Cardiac septum (tissue), 1 donor: Measurements from ENCODE around the gene GRK1. TPM values are rescaled to one million over a fixed set of nuclear protein-coding genes. Genes with fewer than 3 reads are reported as not detected.
A peak's percentile ranks its signal among the peaks of the same experiment; 100 is the strongest.

Source experiments
- DNase-seq: peaks from one replicate; pipeline ENCODE4 v3.0.0-alpha.2; 2020; ENCODE audit warnings: low spot score
- intact Hi-C: fragments of 100-400 bp; cut with DNase I; formaldehyde crosslinking; loops from one replicate; pipeline ENCODE4 v1.14.0; 2022
- total RNA-seq: library from RNA; stranded (reverse); fragmentation: NEBNext Ultra II Directional; extraction: Animal tissue kit (Norgen Biotek cat#: 25700); gene quantifications from one replicate; pipeline ENCODE4 v1.2.1, GENCODE V29; 2021
- donor health status: DM: no; HTN: no; CAD: no.

Gene GRK1
- total RNA-seq, 1 donor from 2014 or later, result 0.48 TPM

GRCh38 chr13:113647351-113648215, 19.4 kb upstream of the GRK1 start:
- peak; percentile 91 for DNase-seq
- intact Hi-C loops, result no loop called here

DNA sequence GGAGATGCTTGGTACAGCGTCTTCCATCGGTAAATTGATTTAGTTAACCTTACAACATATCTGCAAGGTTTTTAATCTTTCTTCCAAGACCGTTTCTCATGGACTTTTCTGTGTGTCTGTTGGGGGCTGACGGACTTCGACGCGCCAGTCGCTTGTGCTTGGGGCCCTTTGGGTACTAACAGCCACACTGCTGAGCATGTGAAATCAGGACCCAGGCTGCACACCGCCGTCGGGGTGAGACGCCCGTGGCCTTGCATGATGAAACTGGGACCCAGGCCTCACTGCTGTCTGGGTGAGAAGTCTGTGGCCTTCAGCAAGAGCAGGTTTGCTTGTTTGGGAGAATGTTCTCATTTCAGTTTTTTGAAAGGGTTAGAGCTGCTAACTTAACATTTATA, 18.8 kb upstream of the GRK1 start:
- DNase-seq, result no peak
- intact Hi-C loops, result no loop called here

DNA sequence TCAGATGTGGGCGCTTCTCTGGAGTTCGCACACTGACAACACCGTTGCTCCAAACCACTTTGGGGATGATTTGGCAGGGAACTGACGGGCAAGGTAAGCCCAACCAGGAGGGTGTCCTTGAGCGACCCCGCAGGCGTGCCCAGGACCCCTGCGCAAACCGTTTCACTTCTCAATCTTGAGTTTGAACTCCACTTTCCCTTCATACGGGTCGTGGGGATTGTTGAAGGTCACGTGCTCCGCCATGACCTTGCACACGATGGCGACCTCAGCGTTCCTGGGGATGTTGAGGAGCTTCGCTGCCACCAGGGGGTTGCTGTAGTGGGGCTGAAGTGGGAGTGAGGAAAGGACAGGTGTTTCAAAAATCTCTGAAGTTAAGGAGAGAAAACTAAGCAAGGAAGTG, 17.8 kb upstream of the GRK1 start:
- intact Hi-C loops, result no loop called here
- peak; percentile 39 for DNase-seq

DNA sequence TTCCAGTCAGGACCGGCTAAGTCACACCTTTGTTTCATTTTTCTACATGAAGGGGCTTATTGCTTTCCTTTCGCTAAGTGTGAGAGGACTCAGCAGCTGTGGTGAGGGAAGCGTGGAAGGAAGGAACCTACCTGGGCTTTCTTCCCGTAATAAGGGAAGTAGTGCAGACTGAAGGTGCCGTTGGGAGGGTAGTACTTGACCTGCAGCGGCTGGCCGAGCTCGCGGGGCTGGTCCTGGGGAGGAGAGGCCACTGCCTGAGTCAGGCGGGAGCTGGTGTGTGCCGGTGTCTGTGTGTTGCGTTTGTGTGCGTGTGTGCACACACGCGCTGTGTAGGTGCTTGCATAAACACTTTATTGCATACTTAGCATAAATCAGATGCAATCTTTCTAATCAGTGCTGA, 16.7 kb upstream of the GRK1 start:
- intact Hi-C loops, result no loop called here

DNA sequence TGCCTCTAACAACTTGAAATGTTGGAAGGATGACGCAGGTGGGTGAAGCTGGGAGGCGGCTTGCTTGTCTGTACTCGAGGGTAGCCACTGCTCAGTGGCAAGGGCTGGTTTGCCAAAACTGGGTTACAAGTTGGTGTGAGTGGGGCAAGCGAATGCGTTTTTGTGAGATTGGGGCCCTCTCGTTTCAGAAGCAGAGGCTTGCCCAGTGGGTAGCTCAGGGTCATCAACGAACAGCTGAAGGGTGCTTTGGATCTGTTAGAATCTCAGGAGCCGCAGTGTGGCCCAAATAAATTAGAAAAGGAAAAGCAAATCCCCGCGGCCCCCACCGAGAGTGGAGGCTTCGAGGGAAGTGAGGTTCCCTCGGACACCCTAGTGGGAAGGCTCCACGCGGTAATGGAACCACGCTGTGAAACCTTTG, 16.3 kb upstream of the GRK1 start:
- DNase-seq, result peak; percentile 71

More for the DNA sequence above, 16.7 kb upstream of the GRK1 start:
- DNase-seq, result peak; percentile 36

GRCh38 chr13:113651511-113652403, 15.3 kb upstream of the GRK1 start:
- DNase-seq, result peak; percentile 54

More for the DNA sequence above, 16.3 kb upstream of the GRK1 start:
- intact Hi-C loops, result no loop called here

DNA sequence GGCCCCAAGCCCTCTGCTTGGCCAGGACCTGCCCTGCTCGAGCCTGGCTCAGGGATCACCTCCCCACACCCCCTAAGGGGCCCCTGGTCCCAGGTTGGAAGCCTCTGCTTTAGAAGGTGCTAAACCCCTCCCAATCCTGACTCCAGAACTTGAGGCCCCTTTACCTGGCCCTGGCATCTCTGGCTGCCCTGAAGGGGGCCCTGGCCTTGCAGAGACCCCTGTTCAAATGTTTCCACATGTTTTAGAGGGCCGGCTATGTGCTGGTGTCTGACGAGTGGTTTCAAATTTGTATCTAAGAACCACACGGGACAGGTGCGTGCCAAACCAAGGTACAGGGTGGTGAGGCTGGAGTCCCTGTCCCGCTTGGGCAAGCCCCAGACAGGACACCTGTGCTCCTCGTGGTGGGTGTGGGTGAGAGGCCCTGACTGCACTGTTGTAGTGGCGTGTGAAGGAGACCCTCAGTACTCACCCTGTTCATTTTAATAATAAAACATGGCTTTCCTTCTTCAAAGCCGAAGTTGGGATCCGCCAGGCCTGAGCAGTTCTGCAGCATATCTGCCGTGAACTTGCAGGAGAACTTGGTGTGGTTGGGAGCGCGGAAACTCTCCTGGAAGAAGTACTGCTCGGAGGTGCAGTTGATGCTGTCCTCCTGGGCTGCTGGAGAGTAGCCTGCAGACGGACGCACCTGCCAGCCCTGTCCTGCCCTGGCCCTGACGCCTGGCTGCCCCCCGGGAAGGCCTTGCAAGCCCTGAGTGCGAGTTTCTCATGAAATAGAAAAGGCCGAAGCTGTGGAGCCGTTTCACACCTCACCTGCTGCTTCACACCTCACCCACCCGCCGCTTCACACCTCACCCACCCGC, 14.4 kb upstream of the GRK1 start:
- intact Hi-C loops, result no loop called here
- peak; percentile 38 for DNase-seq

More at GRCh38 chr13:113651511-113652403, 15.3 kb upstream of the GRK1 start:
- intact Hi-C loops, result no loop called here

GRCh38 chr13:113653264-113654174, 13.5 kb upstream of the GRK1 start:
- peak; percentile 69 for DNase-seq
- intact Hi-C loops, result no loop called here

DNA sequence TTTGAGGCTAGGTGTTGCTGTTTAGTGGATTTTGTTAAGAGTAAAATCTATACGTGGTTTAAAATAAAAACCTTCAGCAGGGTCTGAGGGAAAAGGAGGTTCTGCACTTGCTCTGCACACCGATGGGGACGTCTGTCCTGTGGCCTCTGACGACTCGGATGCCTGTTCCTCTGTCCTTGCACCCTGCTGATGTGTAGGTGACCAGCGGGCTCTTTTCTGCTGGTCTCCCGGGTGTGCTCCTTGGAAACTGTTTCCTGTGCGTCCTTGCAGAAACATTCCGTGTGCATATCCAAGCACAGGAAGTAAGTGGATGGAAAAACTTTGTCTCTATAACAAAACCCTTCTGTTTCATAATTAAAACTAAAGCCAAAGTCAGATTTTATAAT, 12.9 kb upstream of the GRK1 start:
- intact Hi-C loops, result no loop called here
- DNase-seq, result peak; percentile 26

DNA sequence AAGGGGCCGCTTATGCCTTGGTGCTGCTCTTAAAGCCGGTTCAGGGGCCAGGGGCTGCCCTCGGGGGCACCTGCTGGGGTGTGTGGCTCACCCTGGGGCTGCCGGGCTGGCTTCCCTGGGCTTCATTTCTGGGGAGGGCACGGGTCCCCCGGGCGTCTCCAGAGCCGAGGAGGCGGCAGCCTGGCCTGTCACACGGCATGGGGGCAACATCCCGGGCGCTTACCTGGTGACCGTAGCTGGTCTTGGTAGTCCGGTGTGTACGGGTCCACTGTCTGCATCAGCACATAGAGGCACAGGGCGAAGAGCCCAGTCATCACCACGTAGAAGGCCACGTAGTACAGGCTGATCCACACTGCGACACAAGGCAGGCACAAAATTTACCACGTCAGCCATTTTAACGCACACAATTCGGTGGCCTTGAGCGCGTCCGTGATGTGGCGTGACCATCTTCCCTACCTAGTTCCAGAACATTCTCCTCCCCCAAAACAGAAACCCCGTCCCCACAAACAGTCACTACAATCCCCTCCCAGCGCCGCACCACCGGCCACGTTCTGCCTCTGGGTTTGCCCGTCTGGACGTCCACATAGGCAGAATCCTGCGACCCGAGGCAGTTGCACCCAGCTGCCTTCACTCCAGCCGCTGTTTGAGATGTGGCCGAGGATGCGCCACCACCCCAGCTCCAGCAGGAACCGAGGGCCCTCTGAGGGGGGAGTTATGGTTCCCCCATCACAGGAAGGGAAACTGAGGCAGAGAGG, 12.3 kb upstream of the GRK1 start:
- intact Hi-C loops, result no loop called here
- peak; percentile 59 for DNase-seq

GRCh38 chr13:113655346-113656002, 11.5 kb upstream of the GRK1 start:
- intact Hi-C loops, result no loop called here
- peak; percentile 46 for DNase-seq

- intact Hi-C loops, result no loop called here
- DNase-seq, result peak; percentile 72
These were observed 10.9 kb upstream of the GRK1 start for GRCh38 chr13:113656003-113656588.

- intact Hi-C loops, result no loop called here
- DNase-seq, result peak; percentile 68
These were observed 10.0 kb upstream of the GRK1 start for GRCh38 chr13:113656831-113657671.

DNA sequence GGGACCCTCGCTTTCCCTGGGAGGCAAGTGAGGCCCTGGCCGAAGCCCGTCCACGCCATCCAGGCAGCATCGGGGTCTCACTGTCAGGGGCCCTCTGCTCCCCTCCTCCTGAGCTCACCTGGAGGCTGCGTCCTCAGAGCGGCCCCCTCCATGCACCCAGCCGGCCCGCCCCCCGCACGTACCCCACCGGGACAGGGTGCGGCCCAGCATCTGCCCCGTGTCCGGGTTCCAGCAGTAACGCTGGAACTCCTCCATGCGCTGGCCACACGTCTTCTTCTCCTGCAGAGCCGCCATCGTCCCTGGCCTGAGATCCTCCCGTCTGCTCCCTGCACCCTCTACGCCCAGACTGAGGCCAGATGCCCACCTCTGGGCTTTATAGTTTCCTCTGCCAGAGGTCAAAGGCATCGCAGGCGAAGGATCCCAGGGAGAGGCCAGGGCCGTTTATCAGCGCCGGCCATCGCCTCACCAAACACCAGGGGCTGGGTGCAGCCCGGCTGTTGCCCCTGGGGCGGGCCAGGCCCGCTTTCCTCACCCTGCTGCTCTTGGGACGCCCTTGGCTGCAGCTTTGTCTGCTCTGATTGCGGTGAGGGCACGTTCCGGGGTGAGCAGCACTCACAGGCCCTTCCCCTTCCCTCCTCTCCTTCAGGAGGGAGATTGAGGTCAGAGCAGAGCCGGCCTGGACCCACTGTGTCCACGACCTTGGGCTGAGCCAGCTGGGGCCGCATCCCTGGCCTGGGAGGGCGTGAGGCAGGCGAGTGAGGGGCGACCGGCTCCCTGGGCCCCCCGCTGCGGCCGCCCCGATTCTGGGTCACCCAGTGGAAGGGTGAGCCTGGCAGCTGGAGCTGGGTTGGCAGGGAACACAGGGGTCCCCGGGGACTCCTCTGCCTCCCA, 8.9 kb upstream of the GRK1 start, which contains the start of gene ATP4B:
ATP4B (minus strand) TSS at position 348 of the 891 bp plus-strand sequence; CDS start at position 294, 54 bp downstream.
- DNase-seq, result peak; percentile 56
- intact Hi-C loops, result no loop called here

- intact Hi-C loops, result no loop called here
- DNase-seq, result peak; percentile 54
These were observed 8.2 kb upstream of the GRK1 start for GRCh38 chr13:113658836-113659235.
